NCI-H2196 treated with DMSO at 0.1 percent for 48 hours (cell line): Measurements from ENCODE around the gene KRT86.

Experiments used
- DNase-seq: peaks from one replicate; lab custom pipeline; 2025; ENCODE audit not compliant: unreplicated experiment; lab: John Stamatoyannopoulos, UW

KRT86 gene

DNA sequence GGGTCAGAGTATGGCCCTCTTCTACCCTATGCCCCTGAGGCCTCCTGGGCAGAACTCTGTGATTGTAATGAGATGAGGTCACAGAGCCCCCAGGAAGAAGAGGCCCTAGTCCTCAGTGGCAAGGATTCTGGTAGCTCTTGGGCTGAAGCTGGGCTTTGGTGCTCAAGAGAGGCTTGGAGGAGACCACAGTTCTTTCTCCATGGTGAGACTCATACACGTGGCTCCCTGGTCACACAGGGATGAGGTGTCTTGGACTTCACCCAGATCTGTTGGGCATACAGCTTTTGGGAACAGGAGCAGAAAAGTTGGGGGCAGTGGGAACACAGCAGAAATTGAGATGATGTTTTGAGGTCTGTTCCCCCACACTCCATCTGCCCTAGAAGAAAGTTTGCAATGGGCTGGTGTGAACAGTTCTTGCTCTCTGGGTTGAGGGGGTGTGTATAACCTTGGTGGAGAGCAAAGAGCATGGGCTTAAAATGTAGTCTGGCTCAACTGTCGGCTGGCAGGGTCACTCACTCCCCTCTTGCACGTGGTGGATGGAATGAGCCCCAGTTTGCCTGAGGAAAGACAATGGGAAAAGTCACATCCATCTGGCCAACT lies at the start of gene KRT86:
TSS of gene KRT86 (plus strand) at position 125 of the 600 bp plus-strand sequence. CDS start 27,272 bp downstream, outside the sequence.
- no peak for DNase-seq

DNA sequence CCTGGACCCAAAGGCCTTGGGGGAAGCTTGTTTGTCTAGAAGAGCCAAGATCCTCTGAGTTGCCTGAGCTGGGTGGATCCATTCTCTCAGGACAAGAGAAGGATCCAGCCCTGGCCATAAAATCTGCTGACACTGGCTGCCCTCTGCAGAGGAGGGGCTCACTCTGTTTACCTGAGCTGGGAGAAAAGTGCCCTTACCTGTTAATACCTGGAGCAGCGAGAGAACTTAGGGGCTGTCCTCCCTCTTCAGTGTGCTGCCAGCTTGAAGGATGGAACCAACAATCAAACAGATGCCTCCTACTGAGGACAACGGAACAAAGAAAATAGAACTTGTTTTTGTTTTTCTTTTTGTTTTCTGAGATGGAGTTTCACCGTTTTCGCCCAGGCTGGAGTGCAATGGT lies 48.7 kb upstream of the KRT86 start:
- DNase-seq, result no peak

DNA sequence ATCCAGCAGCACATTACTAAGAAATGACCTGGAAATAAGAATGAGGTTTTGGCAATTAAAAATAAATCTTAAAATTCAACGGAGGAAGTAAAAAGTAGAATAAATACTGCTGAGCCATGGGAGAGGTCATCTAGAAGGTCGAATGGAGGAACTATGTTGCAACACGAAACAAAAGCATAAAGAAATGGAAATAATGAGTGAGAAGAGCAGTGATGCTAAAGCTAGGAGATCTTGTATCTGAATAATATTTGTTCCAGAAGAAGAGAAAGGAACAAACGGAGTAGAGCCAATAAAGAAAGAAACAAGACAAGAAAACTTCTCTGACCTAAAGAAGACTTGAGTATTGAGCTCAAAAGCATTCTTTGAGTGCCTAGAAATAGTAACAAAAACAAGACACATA lies 48.0 kb upstream of the KRT86 start:
- no peak for DNase-seq

DNA sequence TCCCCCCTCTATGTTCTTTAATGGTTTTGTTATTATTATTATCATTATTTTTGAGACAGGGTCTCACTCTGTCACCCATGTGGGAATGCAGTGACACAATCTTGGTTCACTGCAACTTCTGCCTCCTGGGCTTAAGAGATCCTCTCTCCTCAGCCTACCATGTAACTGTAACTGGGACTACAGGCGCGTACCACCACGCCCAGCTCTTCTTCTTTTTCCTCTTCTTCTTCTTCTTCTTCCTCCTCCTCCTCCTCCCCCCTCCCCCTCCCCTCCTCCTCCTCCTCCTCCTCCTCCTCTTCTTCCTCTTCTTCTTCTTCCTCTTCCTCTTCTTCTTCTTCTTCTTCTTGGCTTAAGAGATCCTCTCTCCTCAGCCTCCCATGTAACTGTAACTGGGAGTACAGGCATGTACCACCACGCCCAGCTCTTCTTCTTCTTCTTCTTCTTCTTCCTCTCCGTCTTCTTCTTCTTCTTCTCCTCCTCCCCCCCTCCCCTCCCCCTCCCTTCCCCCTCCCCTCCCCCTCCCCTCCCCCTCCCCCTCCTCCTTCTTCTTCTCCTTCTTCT lies 46.8 kb upstream of the KRT86 start:
- DNase-seq, result no peak

DNA sequence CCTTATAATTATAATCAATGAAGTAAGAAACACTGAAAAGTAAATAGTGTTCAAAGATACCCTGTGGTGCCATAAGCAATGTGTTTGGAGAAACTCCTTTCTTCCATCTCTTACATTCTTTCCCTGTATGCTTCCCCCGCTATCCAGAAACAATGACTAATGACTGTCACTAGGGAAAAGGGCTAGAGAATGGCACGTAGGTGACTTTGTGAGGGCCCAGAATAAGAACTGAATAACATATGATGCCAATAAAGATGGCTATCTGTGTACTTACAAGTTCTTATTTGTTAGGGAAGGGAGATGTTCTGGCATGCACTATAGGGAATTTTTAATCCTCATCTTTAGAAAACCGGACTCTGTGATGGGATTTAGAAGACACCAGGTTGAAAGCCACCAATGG lies 46.1 kb upstream of the KRT86 start:
- DNase-seq, result no peak

DNA sequence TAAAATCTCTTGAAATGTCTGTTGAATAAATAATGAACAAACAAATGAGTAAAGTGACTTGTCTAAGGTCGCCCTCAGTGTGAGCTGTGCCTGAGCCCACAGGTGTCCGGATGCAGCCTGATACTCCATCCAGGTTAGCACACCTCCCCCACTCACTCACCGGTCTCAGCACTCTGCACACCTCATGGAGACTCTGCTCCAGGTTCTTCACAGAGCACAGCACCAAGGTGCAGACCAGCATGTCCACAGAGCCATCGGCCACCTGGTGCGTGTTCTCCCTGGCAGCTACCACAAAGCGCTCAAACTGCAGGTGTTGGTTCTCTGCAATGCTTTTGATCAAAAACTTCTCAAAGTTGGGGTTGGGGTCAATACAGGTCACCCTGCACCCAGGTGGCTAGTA lies 45.5 kb upstream of the KRT86 start:
- DNase-seq, result no peak

DNA sequence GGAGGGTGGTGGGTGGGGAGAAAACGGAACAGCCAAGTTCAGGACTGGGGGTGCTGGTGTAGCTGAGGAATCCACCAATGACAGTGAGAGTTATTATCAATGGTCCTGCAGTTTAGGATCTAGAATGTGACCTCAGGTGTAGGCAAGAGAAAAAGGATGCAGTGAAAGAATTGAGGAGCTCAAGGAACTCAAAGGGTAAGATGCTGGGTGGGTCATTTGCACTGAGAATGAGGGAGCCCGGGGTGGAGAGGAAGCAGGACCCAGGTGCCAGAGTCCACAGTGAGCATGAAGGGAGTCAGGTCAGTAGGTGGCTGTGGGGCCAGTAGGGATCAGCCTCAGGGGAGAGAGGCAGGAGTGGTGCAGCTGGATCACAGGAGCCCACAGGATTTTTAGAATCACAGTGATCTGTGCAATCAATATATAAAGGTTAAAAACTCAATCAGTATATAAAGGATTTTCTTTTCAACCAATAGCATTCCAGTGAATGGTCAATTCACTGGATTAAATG lies 44.6 kb upstream of the KRT86 start:
- DNase-seq, result no peak

DNA sequence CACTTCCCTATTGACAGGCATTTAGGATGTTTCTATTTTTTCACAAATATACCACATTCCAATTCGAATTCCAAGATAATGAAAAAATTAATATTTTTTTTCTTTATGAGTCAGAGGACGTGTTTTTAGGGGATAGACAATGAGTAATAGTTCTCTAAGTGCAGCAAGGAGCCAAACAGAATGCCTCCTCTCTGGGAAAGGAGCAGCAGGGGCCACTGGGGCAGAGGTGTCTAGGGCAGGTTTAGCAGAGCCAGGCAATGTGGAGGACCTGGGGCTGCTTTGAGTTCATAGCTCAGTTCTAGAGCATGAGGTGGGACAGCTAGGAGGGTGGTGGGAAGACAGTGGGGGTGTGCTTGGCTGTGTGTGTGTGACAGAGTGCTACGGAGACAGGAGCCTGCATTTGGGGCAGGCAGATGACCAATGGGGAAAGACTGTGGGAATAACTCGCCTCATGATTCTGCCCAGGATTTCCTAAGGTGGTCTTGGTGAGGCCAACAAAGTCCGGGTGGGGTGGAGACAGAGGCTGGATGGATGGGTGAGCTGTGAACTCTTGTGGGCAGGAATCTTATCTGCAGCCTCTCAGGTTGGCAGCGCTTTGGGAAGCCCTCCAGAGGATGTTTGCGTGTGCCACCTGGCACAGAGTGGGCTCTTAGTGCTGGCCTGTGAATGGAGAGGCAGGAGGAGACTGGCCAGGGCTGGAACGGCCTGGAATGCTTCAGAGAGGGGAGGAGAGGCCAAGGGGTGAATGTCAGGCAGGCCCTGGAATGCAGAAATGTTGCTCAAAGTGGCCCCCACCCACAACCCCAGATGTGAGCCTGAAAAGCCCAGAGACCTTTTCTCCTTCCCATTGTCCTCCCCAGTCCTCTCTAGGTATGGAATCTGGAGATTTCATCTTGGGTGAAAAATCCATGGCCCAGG lies 43.8 kb upstream of the KRT86 start:
- DNase-seq, result no peak

DNA sequence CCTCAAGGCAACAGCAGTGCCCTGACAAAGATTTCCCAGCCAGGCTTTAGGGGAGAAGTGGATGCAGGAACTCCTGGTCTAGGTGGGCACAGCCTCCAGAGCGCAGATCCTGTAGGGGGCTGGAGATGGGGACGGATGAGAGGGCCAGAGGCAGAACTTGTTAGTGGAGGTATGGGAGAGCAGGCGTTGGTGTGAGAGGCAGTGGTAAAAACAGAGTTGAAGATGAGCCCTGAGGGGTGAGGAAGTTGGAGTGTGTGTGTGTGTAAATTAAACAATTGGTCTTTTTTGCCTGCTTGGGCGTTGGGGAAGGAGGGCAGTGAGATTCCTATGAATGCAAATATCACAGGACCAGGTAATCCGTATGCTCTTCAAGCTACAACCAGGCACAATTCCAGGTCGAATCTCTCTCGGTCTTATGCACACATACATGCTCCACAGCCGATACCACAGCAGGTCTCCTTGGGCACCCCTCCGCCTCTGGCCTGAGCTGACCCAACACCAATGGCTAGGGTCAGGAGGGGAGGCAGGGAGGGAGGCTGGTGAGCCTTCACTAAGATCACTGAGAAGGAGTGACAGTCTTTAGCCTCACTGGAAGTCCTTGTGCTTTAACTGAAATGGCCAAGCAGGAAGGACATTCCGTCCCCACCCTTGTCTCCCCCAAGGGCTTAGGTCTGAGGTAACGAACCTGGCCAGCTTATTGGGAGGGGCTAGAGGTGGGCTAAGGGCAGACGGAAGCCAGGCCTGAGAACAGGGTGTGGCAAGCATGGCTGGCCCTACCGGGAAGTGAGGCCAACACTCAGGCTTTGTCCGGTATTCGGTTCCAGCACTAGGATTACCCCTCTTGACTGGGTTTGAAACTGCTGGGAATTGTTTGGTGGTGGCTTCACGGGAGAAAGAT lies 42.9 kb upstream of the KRT86 start:
- DNase-seq, result no peak

DNA sequence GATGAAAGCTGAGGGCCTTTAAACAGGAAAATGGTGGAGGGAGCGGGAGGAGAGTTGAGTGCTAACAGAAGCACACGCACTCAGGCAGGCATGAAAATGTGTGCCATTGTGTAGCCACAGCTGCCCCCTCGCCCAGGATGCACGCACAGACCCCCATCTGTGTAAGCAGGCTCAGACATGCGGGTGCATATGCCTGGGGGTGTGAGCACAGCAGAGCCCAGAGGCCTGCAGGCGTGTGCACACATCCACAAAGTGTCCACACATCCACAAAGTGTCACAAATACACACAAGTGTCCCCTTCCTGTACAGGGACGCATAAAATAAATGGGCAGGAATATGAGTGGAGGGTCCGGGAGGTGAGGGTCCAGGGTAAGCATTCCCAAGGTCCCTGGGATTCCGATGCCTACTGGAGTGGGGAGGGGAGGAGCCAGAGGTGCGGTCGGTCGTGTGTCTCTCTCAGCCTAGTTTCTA lies 42.2 kb upstream of the KRT86 start:
- DNase-seq, result no peak

DNA sequence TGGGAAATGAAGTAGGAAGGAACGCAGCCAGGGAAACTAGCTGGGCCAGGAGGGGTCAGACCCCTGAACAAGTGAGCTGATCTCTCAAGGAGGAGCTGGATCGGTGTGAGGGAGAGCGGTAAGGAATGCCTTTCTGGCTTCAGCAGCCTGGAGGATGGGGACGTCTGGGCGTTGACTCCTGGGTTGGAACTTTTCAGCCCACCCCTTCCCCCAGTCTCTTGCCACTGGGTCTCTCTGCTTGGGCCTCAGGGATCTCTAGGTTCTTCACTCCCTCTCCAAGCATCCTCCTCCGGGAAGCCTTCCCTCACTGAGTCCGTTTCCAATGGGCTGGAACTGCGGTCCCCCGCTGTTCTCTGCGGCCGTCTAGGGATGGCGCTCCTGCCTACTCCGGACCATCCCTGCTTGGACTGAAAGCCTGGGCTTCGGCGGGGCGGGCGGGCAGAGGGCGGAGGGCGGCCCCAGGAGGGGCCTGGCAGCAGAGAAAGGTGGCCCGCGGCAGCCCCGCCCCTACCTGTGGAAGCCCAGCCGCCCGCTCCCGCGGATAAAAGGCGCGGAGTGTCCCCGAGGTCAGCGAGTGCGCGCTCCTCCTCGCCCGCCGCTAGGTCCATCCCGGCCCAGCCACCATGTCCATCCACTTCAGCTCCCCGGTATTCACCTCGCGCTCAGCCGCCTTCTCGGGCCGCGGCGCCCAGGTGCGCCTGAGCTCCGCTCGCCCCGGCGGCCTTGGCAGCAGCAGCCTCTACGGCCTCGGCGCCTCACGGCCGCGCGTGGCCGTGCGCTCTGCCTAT lies 41.6 kb upstream of the KRT86 start, which contains the start of gene KRT7:
TSS of gene KRT7 (plus strand) at position 570 of the 788 bp plus-strand sequence. CDS start at position 624, 54 bp downstream.
- no peak for DNase-seq

DNA sequence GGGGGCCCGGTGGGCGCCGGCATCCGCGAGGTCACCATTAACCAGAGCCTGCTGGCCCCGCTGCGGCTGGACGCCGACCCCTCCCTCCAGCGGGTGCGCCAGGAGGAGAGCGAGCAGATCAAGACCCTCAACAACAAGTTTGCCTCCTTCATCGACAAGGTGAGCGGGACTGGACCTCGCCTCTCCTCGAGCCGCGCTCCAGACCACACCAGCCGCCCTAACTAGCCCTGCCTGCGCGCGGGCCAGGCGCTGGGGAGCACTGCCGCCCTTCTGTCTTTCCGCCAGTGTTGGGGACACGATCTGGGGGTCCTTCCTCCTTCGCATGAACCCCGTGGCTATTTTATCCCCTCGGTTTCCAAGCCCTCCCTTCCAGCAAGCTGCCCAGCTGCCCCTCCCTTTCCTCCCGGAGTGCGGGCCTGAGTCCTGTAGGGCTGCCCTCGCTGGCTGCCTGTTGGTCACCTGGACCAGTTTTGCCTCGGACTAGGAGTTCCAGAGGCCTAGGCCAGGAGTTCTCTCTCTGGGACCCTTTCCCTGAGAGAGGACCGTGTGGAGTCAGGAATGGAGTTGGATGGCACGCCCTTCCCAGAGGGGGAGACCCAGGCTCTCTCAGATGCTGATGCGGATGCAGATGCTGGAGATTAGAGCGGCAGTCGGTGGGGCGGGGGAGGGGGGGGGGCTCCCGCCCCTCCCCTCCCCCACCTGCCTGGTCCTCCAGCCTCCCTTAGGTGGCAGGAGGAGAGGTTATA lies 40.8 kb upstream of the KRT86 start:
- DNase-seq, result no peak

DNA sequence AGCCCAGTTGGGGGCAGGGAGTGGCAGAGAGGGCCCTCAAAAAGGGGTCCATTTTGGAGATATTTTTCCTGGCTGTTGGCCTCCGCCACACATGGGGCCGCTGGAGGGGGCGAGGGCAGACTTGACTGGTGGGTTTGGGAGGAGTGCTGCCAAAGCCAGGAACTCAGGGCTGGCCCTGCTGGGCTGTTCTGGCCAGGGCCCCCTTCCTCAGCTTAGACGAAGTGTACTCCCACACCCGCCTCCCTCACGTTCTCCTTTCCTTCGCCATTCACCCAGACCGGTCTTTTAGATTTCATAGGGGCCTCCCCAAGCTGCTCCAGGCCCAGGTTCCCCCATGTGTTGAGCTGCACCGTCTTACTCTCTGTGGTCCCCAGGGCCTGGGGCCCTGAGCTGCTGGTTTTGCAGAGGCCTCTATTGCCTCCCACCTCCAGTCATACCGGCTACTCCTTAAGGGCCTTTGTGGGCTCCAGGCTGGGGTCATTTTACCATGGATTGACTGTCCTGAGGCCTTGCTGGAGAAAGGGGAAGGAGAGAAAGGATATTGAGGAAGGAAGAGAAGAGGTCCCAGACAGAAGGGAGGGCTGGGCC lies 40.1 kb upstream of the KRT86 start:
- no peak for DNase-seq

DNA sequence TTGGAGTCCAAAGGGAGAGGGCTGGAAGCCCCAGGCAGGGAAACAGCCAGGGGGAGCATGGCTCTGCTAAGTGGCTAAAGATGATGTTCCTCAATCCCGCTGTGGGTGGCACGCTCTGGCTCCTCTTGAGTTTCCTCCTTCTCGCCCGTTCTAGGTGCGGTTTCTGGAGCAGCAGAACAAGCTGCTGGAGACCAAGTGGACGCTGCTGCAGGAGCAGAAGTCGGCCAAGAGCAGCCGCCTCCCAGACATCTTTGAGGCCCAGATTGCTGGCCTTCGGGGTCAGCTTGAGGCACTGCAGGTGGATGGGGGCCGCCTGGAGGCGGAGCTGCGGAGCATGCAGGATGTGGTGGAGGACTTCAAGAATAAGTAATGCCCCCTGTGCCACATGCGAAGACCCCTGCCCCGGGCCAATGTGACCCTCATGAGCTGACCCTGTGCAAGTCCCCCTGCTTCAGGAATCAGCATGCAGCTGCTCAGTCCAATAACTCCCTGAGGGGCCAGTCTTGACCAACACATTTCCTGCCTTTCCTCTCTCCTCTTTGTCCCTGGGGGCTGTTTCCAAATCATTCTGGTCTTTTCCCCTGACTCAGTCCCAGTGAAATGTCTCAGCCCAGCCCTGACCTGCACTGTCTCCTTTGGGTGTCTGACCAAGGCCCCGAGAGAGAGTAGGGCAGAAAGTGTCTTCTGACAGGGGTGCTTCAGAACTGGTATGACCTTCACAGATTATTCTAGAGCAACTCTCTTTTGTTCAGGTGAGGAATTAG lies 39.3 kb upstream of the KRT86 start:
- no peak for DNase-seq

DNA sequence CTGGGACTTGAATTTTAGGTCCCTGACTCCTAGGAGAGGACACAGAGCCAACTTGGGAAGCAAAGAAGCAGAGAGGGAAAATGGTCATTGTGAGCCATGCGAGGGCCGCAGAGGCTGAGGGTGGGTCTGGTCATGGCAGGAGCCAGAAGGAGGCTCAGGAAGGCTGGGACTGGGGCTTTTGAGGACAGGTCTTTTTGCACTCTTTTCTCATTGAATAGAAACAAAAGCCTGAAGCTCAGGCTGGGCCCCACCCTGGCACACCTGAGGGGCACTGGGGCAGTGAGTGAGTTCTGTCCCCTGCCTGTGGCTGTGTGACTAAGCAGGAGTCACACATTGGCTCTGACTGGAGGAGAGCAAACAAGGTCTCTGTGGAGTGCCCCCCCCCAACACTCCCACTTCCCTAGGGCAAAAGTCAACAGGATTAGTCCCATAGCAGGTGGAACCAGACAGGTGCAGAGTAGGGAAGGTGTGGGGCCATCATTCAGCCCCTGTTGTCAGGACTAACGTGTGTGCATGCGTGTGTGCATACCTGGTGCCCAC lies 38.6 kb upstream of the KRT86 start:
- DNase-seq, result peak; percentile 42

DNA sequence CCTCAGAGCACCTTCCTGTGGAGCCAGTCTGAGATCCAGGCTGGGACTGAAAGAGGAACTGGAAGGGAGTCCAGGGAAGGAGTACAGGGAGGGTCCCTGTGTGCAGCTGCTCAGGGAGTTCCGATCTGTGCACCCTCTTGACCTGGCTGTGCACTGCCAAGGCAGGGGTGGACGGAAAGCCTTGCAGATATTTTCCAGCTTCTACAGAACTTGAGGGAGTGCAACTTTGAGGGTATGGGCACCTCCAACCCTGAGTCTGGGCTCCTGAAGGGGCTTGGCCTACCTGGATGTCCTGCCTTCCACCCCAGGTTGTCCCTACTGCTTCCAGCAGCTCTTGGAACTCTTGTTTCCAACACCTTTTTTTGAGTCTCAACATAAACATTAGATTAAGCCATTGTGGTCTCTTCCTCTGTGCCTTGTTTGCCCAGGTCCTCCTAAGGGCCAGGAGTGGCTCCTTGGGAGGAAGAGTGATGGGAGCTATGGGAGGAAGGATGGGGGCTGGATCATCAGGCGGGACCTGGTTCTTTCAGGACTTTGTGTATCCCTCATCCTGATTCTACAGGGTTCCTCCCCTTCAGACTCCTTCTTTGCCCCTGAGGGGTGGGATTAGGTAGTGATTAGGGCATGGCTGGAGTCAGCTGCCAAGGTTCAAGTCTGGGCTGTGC lies 37.9 kb upstream of the KRT86 start:
- no peak for DNase-seq

DNA sequence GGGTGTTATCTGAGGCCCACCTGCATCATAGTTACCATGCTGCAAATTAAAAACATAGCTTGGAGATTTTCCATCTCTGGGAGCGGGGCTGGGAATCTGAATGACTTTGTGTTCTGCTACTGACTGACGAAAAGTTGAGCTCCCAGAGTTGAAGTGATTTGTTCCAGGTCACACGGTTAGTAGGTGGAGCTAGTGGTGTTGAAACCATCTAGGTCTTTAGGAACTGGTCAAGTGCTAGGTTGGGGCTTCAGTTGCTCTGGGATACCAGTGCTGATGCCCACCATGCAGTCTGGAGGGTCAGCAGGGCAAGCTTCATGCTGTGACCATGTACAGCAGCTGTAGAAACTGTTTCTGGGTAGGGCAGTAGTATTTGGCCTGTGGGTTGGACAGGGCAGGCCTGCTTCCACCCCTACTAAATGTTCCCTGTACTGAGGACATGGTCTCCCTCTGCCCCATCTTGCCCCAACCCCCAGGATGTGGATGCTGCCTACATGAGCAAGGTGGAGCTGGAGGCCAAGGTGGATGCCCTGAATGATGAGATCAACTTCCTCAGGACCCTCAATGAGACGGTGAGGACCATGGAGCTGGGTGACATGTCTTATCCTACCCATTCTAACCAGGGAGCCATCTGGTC lies 36.1 kb upstream of the KRT86 start:
- no peak for DNase-seq
